COLO668 (cell line): Measurements from ENCODE around the gene EZH2.

Experiments used
- DNase-seq: peaks from one replicate; lab custom pipeline; 2025; ENCODE audit not compliant: unreplicated experiment; lab: John Stamatoyannopoulos, UW

The EZH2 gene

GRCh38 chr7:148809856-148810255, 74.2 kb downstream of the EZH2 start:
- no peak for DNase-seq

- DNase-seq, result no peak
These were observed 76.7 kb downstream of the EZH2 start for GRCh38 chr7:148807436-148807835.

- DNase-seq, result no peak
These were observed 77.9 kb downstream of the EZH2 start for GRCh38 chr7:148806187-148806586.

- no peak for DNase-seq
These were observed 79.5 kb downstream of the EZH2 start for GRCh38 chr7:148804343-148805235.

- no peak for DNase-seq
These were observed 81.0 kb downstream of the EZH2 start for GRCh38 chr7:148803094-148803493.

GRCh38 chr7:148802101-148802493, 82.0 kb downstream of the EZH2 start:
- DNase-seq, result no peak

GRCh38 chr7:148800677-148801076, 83.4 kb downstream of the EZH2 start:
- DNase-seq, result no peak

GRCh38 chr7:148799893-148800555, 84.1 kb downstream of the EZH2 start:
- DNase-seq, result no peak

- no peak for DNase-seq
These were observed 87.2 kb downstream of the EZH2 start for GRCh38 chr7:148796841-148797240.

- DNase-seq, result no peak
These were observed 89.6 kb downstream of the EZH2 start for GRCh38 chr7:148794476-148794875.

GRCh38 chr7:148793590-148793989, 90.5 kb downstream of the EZH2 start:
- DNase-seq, result no peak

GRCh38 chr7:148791546-148791945, 92.5 kb downstream of the EZH2 start:
- DNase-seq, result no peak

GRCh38 chr7:148790850-148791249, 93.2 kb downstream of the EZH2 start:
- DNase-seq, result no peak

- DNase-seq, result no peak
These were observed 93.9 kb downstream of the EZH2 start for GRCh38 chr7:148790131-148790726.

GRCh38 chr7:148789220-148789619, 94.9 kb downstream of the EZH2 start:
- DNase-seq, result no peak

GRCh38 chr7:148787571-148788295, 96.4 kb downstream of the EZH2 start:
- no peak for DNase-seq

GRCh38 chr7:148783801-148784527, 100.1 kb downstream of the EZH2 start:
- no peak for DNase-seq

- DNase-seq, result no peak
These were observed 101.2 kb downstream of the EZH2 start for GRCh38 chr7:148782757-148783456.

- no peak for DNase-seq
These were observed 109.6 kb downstream of the EZH2 start for GRCh38 chr7:148774471-148774870.

- no peak for DNase-seq
These were observed 110.8 kb downstream of the EZH2 start for GRCh38 chr7:148773334-148773733.
